ENCODE data around the gene ATF6.

Gene ATF6

DNA sequence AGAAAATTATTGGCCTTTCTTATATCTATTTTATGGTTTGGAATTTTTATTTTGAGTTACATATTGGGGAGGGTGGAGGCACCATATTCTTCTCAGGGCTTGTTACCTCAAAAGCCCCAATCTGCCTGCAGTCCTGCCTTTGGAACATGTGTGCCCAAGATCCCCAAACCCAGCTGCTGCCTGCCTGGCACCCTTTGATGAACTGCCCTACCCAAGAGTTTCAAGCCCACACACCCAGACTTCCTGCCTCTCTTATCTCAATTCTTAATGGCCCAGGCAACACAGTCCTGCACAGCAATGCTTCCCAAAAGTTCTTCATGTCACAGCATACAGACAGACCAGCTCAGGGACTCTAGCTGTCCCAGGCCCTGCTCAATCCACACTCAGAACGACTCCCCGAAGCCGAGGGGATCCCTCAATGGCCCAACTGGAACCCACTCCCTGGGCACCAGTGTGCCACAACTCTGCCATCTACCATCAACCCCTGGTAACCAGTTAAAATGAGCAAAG, 238.4 kb downstream of the ATF6 start:
- Mint-ChIP-seq H3K9me3 (no peaks in the 10 kb centered on the region), H3K4me1 (peaks cover 10% of the 10 kb centered on the region), H3K27ac (no peak overlapping the region), H3K27me3 (peaks cover 1% of the 10 kb centered on the region), H3K36me3 (no peaks in the 10 kb centered on the region), H3K4me3 (no peak overlapping the region)

DNA sequence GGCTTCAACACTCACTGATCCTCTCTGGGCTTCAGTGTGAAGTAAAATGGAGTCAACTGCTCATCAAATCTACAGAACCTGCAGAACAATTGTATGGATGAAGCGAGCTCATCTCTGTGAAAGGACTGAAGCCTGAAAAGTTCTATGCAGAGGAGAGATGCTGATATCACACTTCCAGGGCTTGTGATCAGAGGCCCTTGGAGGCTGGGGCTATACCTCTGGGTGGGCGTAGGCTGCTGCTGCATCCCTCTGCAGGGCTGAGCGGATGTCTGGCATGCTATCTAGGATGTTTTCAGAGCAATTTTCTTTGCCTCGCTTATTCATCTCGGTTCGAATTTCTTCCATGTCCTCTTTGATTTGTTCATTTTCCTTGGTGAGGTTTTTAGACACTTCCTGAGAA, 240.0 kb downstream of the ATF6 start:
- H3K27me3 Mint-ChIP-seq = peaks cover 1% of the 10 kb centered on the region
- H3K9me3 Mint-ChIP-seq = no peaks in the 10 kb centered on the region
- H3K4me1 Mint-ChIP-seq = peaks cover 10% of the 10 kb centered on the region
- no peaks in the 10 kb centered on the region for H3K36me3 Mint-ChIP-seq
- H3K27ac Mint-ChIP-seq = no peak overlapping the region
- H3K4me3 Mint-ChIP-seq = no peak overlapping the region

DNA sequence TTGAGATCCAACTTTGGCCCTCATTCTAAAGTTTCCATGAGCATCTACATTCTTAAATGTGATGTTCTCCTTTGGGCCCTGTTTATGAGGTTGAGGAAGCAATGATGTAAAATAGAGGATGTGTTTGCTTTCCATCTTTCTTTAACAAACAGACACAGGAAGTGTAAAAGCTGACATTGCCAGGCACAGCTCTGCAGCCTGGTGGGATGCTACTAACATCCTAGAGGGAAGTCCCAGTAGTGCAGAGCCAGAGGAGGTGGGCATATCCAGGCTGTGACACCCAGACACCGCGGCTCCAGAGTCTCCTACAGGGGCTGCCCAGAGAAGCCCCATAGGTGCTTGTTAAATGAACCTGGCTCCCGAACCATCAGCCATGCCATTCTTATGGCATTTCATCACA, 241.3 kb downstream of the ATF6 start:
- Mint-ChIP-seq H3K36me3 (no peaks in the 10 kb centered on the region), H3K27ac (no peak overlapping the region), H3K27me3 (peaks cover 1% of the 10 kb centered on the region), H3K4me3 (no peak overlapping the region), H3K9me3 (no peaks in the 10 kb centered on the region), H3K4me1 (peaks cover 10% of the 10 kb centered on the region)

DNA sequence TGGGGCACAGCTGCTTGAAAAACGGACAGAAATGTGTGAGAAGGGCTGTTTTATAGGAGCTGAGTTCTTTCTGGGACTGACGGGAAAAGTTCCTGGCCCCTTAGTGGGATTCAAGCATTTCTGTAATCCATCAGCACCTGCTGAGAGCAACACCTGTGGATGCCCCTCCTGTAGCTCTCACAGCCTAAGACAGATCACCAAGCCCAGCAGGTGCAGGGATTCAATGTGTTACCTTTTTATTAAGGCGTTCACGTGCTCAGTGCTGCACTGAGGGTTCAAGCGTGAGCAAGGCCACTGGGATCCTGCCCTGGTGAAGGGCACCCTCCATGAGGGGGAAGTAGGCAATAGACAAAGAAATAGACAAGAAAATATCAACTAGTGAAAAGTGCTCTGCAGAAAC, 242.7 kb downstream of the ATF6 start:
- Mint-ChIP-seq H3K4me3 (no peak overlapping the region), H3K27ac (no peak overlapping the region), H3K4me1 (peaks cover 10% of the 10 kb centered on the region), H3K36me3 (no peaks in the 10 kb centered on the region), H3K27me3 (no peaks in the 10 kb centered on the region), H3K9me3 (no peaks in the 10 kb centered on the region)

DNA sequence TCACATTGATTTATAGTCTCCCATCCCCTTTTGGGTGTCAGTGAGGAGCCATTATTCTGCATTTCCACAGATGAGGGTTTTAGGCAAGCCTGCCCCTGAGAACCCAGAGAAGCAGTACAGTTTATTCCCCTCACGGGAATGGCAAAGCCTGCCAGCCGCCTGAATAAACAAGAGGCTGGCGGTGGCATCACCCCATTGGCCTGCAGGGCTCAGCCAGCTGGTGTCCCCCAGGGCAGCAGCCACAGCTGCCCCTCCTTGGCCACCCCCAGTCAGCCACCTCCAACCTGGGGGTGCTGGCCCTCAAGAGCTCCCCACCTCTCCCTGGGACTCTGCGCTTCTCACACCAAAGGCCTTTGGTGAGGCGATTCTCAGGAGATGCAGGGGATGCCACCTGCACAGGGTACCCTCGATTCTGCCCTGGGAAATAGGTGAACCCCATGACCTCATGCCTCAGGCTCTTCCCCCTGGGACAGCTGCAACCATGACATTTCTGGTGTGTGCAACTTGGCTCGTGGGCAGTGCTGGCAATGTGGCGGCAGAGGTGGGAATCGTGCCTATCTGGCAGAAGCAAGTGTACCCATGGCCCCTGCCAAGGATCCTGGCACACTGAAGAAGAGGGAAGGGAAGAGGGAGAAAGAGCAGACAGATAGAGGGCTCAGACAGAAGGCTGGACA, 243.5 kb downstream of the ATF6 start:
- no peak overlapping the region for H3K27ac Mint-ChIP-seq
- no peaks in the 10 kb centered on the region for H3K9me3 Mint-ChIP-seq
- no peak overlapping the region for H3K4me3 Mint-ChIP-seq
- H3K36me3 Mint-ChIP-seq = no peaks in the 10 kb centered on the region
- peaks cover 3% of the 10 kb centered on the region for H3K4me1 Mint-ChIP-seq
- H3K27me3 Mint-ChIP-seq = no peaks in the 10 kb centered on the region

DNA sequence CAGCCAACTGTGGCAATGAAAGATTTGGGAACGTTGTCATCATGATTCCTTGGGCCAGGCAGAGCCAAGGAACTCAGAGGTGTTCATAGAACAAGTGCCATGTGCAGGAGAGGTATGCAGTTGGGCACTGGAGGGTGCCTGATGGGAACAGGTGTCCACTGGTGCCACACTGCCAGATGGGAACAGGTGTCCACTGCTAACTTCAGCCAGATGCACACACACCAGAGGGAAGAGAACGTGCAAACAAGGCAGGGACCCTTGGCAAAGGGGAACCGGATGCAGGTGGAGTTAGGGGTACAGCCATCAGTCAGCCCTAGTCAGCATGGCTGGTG, 244.0 kb downstream of the ATF6 start:
- H3K9me3 Mint-ChIP-seq = no peaks in the 10 kb centered on the region
- no peak overlapping the region for H3K4me3 Mint-ChIP-seq
- no peaks in the 10 kb centered on the region for H3K27me3 Mint-ChIP-seq
- no peak overlapping the region for H3K27ac Mint-ChIP-seq
- H3K4me1 Mint-ChIP-seq = no peaks in the 10 kb centered on the region
- no peaks in the 10 kb centered on the region for H3K36me3 Mint-ChIP-seq

DNA sequence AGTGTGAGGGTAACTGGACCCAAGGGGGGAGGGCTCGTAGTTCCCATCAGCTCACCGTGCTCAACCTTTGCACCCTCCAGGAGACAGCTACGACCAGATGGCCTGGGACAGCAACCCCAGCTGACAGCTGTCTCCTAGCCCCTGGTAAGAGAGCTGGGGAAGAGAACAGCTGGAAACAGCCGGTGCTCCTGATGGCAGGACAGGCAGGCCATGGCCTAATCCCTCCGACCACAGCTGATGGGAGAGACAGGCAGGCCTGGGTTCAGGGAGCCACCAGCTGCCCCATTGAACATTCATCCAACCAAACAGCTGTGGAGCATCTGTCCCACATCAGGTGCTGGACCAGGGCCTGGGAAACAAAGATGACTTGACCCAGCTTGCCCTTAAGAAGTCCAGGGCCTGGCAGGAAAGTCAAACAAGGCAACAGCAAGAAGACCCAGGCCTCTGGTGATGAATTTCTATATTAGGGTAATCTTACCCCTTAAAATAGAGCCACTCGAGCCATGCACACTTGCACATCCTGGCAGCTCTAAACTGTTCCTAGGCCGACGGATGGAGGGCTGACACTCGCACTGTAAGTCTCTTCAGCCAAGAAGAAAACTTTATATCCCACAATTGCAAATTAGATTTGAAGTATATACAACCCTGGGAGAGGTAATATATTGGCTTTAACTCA, 245.4 kb downstream of the ATF6 start:
- H3K4me3 Mint-ChIP-seq = no peak overlapping the region
- no peaks in the 10 kb centered on the region for H3K9me3 Mint-ChIP-seq
- H3K4me1 Mint-ChIP-seq = no peaks in the 10 kb centered on the region
- no peaks in the 10 kb centered on the region for H3K36me3 Mint-ChIP-seq
- H3K27me3 Mint-ChIP-seq = no peaks in the 10 kb centered on the region
- H3K27ac Mint-ChIP-seq = no peak overlapping the region

DNA sequence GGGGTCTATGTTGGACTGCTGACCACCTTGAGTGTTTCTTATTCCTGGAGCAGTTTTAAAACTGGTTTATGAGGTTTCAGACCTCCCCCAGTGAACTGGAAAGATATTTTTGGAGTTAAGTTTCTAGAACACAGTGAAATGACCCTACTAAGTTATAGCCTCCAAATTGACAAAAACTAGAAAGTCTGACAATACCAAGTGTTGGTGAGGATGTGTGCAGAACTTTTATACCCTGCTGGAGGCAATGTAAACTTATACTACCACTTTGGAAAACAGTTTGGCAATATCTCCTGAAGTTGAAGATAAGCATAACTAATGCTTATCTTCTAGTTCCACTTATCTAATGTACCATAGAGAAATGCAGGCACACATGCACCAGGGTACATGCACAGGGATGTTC, 247.2 kb downstream of the ATF6 start:
- H3K27me3 Mint-ChIP-seq = no peaks in the 10 kb centered on the region
- no peak overlapping the region for H3K4me3 Mint-ChIP-seq
- no peaks in the 10 kb centered on the region for H3K4me1 Mint-ChIP-seq
- no peaks in the 10 kb centered on the region for H3K36me3 Mint-ChIP-seq
- H3K27ac Mint-ChIP-seq = no peak overlapping the region
- no peaks in the 10 kb centered on the region for H3K9me3 Mint-ChIP-seq
